Gastroesophageal sphincter (tissue), 3 donors: ENCODE results near the gene SH2B2.

ENCODE experiments used
- CTCF ChIP-seq, 4 experiments: fragments of 200-600 bp in 2 of 4; fragments of 450-650 bp in 2 of 4; sonication (generic) in 1 of 4; IDR thresholded peaks; one replicate each; pipeline ENCODE4 v1.5.1; 2017 to 2019; ENCODE audit warnings: antibody characterized with exemption in 4 of 4, mild to moderate bottlenecking in 2 of 4, moderate library complexity in 2 of 4
- EP300 ChIP-seq: sonication (generic); formaldehyde crosslinking; IDR thresholded peaks from one replicate; pipeline ENCODE4 v1.6.1; 2017; ENCODE audit warnings: antibody characterized with exemption, mild to moderate bottlenecking
- POLR2A ChIP-seq, 2 donors: fragments of 450-650 bp; IDR thresholded peaks; one replicate each; pipeline ENCODE4 v1.6.1; 2017; ENCODE audit warnings: antibody characterized with exemption in 2 of 2, mild to moderate bottlenecking in 2 of 2, moderate library complexity in 1 of 2
- POLR2AphosphoS5 ChIP-seq: sonication (generic); formaldehyde crosslinking; IDR thresholded peaks from one replicate; pipeline ENCODE4 v1.6.1; 2017; ENCODE audit warnings: antibody characterized with exemption

- no peak for TF ChIP-seq CTCF (IDR thresholded peaks at IDR 0.05)
- no peak for TF ChIP-seq EP300
- TF ChIP-seq POLR2A (IDR thresholded peaks at IDR 0.05) = no peak
- no peak for TF ChIP-seq POLR2AphosphoS5
These were observed 39.7 kb downstream of the SH2B2 start for GRCh38 chr7:102326157-102326889.
